HG03025 (cell line): ENCODE results near the gene RCC2.

Experiments used
- ATAC-seq: cut with Tn5 transposase; IDR thresholded peaks from one replicate; pipeline ENCODE4 v1.9.1; 2021; ENCODE audit warnings: mild to moderate bottlenecking, moderate library complexity; ENCODE audit not compliant: unreplicated experiment, low FRiP score

RCC2 gene

GRCh38 chr1:17381161-17381560 is 58.3 kb downstream of the RCC2 start:
- ATAC-seq: no peak

DNA sequence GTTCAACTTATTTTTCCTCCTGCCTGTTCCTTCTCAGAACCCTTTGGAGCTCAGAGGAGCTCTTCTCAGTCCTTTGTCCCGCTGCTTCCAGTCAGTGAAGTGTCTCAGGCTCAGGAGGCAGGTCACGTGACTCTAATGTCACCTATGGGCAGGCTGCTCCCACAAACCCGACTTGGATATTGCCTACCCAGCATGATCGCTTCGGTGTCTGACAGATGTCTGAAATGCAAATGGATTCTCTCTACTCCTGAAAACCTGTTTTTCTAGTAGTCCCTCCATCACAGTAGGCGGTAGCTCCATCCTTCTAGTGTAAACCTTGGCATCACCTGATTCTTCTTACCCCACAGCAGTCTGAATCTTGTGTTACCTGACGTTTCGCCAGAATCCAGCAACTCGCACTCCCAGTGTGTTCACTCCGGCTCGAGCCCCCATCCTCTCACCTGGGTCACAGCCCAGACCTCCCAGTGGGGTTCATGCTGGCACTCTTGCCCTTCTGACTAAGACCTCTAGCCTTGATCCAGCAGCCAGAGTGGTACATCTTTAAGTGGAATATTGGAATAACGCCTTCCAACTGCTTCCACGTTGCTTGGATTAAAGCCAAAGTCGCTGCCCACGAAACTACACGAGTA is 62.0 kb downstream of the RCC2 start:
- ATAC-seq: no peak

DNA sequence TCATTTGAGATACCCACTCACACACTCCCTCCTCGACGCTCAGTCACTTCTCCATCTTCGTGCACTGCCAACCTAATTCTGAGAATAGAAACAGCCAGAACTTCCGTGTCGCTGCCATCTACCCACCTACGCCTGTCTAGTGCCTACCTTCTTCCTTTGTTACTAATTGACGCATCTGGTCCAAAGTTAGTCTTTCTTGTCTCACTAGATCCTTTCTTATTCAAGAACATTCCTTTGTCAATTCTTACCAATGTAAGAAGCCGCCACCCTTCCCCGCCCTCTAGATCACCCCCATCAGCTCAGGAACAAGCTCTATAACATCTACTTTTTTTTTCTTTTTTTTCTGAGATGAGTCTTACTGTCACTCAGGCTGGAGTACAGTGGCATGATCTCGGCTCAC is 63.8 kb downstream of the RCC2 start:
- ATAC-seq: no peak

DNA sequence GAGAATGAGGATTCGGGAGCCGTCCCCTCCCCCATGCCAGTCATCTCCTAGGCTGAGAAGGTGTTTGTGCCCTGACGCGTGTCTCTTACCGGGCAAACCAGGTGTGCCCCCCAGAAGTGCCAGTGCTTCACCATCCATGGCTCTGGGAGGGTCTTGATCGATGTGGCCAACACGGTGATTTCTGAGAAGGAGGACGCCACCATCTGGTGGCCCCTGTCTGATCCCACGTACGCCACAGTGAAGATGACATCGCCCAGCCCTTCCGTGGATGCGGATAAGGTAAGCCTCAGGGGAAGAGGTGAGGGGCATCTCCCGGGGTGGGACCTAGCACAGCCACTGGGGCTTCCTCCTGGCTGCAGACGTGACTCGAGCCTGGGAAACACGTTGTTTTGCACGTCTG is 66.5 kb downstream of the RCC2 start:
- no peak for ATAC-seq

GRCh38 chr1:17371896-17372295 is 67.6 kb downstream of the RCC2 start, which contains the start of gene PADI6:
Gene PADI6, plus strand, starts transcription at chr1:17372196. Its CDS starts 50 bp downstream, at chr1:17372246.
- ATAC-seq: no peak

DNA sequence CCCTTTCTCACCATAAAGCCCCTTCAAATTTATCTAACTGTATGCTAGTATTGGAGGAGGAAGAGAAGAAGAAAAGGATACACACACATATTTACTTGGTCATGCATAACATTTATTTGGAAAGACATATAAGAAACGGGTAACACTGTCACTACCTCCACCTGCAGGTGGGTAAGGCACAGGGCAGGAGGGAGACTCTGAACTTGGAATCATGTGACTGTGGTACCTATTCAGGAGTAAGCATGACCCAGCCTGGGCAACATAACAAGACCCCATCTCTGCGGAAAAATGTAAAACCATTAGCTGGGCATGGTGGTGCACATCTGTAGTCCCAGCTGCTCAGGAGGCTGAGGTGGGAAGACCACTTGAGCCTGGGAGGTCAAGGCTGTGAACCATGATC is 68.9 kb downstream of the RCC2 start:
- no peak for ATAC-seq

GRCh38 chr1:17369466-17369865 is 70.0 kb downstream of the RCC2 start:
- ATAC-seq: no peak

DNA sequence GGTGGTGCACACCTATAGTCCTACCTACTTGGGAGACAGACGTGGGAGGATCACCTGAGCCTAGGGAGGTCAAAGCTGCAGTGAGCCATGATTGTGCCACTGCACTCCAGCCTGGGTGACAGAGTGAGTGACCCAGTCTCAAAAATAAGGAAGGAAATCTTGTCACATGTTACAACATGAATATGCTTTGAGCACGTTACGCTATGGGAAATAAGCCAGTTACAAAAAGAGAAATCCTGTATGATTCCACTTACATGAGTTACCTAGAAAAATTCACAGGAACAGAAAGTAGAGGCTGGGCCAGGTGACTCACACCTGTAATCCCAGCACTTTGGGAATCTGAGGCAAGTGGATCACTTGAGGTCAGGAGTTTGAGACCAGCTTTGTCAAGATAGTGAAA is 74.2 kb downstream of the RCC2 start:
- ATAC-seq: no peak

DNA sequence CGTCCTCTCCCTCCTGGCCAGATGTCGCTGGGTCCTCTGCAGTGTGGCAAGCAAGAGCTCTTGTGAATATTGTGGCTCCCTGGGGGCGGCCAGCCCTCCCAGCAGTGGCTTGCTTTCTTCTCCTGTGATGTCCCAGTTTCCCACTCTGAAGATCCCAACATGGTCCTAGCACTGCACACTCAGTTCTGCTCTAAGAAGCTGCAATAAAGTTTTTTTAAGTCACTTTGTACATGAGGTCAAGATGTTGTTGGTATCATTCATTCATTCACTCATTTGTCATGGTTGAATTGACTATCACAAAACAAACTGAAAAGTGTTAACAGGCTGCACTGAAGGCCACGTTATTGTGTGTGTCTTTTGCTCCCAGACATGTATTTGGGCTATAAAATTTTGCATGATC is 75.7 kb downstream of the RCC2 start:
- no peak for ATAC-seq

DNA sequence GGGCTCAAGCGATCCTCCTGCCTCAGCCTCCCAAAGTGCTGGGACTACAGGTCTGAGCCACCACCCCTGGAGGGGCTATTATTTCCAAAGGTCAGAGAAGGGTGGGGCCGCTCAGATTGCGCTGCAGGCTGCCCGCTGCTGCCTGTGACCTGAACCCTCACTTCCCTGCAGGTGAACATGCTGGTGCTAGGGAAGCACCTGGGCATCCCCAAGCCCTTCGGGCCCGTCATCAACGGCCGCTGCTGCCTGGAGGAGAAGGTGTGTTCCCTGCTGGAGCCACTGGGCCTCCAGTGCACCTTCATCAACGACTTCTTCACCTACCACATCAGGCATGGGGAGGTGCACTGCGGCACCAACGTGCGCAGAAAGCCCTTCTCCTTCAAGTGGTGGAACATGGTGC is 76.1 kb downstream of the RCC2 start:
- no peak for ATAC-seq

DNA sequence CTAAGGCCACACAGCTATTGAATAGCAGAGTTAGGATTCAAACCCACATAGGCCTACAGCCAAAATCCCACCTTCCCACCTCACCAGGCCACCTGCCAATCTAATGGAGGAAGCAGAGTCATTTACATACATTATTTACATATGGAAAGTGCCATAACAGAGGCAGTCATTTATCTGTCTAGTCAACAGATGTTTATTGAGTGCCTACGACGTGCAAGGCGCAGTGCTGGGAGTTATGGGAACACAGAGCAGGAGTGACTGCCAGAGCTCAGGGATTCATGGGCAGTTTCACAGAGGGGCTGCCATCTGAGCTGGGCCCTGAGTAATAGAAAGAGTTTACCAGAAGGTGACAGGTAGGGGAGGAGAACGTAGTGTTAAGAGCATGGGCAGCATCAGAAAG is 77.8 kb downstream of the RCC2 start:
- no peak for ATAC-seq

DNA sequence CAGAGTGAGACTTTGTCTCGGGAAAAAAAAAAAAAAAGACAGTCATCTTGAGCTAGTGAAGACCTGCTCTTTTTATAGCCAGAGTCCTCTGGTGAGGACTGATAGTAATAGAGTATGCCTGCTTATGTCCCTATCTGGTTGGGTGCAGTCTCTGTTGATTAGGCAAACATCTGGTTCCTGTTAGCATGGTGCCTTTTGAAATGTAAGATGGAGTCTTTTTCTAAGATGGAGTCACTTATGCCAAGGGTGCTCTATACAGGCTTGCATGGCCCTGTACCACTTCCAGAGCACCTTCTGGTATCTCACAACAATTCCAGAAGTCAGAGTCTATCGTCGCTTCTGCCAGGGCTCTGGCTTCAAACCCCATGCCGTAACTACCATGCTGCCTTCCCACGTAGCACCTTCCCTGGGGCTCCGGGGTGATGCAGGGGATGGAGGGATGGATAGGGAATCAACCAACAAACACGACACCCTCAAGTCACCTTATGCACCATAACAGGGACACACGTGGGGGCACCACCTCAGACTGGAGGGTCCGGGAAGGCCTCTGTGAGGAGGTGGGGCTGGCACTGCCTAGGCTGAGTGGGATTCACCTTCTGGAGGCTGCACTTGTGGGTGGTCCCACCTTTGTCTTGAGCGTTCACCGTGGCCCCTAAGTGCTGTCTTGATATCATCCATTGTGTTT is 79.1 kb downstream of the RCC2 start:
- no peak for ATAC-seq

GRCh38 chr1:17359808-17360207 is 79.7 kb downstream of the RCC2 start:
- ATAC-seq: no peak

DNA sequence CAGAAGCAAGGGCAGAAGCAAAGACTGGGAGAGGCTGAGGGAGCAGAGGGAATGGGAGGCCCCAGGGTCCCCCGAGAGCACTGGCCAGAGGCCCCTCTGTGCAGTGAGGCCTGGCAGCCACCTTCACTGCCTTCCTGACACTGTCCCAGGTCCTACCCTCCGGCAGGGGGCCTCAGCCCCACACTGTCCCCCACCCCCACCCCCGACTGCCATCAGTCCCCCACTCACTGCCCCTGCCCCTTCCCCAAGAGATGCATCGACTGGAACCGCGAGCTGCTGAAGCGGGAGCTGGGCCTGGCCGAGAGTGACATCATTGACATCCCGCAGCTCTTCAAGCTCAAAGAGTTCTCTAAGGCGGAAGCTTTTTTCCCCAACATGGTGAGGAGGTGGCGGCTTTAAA is 80.4 kb downstream of the RCC2 start:
- no peak for ATAC-seq

DNA sequence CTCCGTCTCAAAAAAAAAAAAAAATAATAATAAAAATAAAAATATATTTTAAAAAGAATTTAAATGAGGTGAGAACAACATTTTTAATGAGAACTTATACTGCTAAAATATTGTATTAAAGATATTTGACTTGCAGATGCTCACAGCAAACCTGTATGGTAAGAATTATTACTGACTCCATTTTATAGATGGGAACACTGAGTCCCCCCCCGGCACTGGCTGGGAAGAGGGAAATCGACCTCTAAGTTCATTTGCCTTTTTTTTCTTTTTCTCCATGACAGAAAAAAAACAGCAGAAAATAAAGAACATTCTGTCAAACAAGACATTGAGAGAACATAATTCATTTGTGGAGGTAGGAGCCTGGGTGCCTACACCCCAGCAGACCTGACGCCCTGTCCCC is 80.9 kb downstream of the RCC2 start:
- ATAC-seq: no peak
